ENCODE data around the gene DDX51.

Gene DDX51

GRCh38 chr12:132131952-132132351 is 12.2 kb downstream of the DDX51 start:
- peaks cover 2% of the 10 kb centered on the region for H3K9me3 ChIP-seq (ENCODE audit: insufficient read depth, low read depth, low read length)
- no peak overlapping the region for H3K4me3 ChIP-seq (ENCODE audit: low read depth, low read length)
- H2BK5ac ChIP-seq (ENCODE audit: low read depth, low read length, poor library complexity), result no peak overlapping the region
- H3K23ac ChIP-seq (ENCODE audit: low read length), result no peak overlapping the region
- no peak overlapping the region for H4K91ac ChIP-seq (ENCODE audit: low read depth, low read length)
- no peaks in the 10 kb centered on the region for H3K4me1 ChIP-seq (ENCODE audit: control insufficient read depth in 1 of 2, insufficient read depth in 2 of 2, low read length in 2 of 2)
- no peaks in the 10 kb centered on the region for H3K79me1 ChIP-seq (ENCODE audit: low read length)
- peaks cover 15 to 17% of the 10 kb centered on the region in 2 experiments for H3K36me3 ChIP-seq (ENCODE audit: control insufficient read depth in 1 of 2, insufficient read depth in 2 of 2, low read length in 2 of 2)
- H2BK12ac ChIP-seq (ENCODE audit: low read length), result no peak overlapping the region
- no peak overlapping the region for H3K18ac ChIP-seq (ENCODE audit: low read length)
- H3K4ac ChIP-seq (ENCODE audit: low read depth, low read length), result no peak overlapping the region
- H4K12ac ChIP-seq (ENCODE audit: low read depth, low read length), result no peak overlapping the region
- H2BK120ac ChIP-seq (ENCODE audit: insufficient read depth, low read length, poor library complexity), result no peak overlapping the region
- no peak overlapping the region for H3K4me2 ChIP-seq (ENCODE audit: low read length)
- no peaks in the 10 kb centered on the region for H3K27me3 ChIP-seq (ENCODE audit: insufficient read depth, low read length)
- WGBS (ENCODE audit: extremely low coverage, insufficient coverage, insufficient read length), result no CpG with 5 or more reads among the region's 14 CpGs
- H3K79me2 ChIP-seq (ENCODE audit: control insufficient read depth, insufficient read depth, low read length, poor library complexity), result no peaks in the 10 kb centered on the region
- H3K9ac ChIP-seq (ENCODE audit: low read length), result no peak overlapping the region
- no peak overlapping the region for H3K27ac ChIP-seq (ENCODE audit: low read depth, low read length)
- no peak overlapping the region for H3K14ac ChIP-seq (ENCODE audit: low read length)
- H2AFZ ChIP-seq (ENCODE audit: insufficient read depth, low read length, poor library complexity), result no peak overlapping the region
- H4K8ac ChIP-seq (ENCODE audit: low read depth, low read length), result no peak overlapping the region
- DNase-seq, result no peak
- no peak overlapping the region for H2AK5ac ChIP-seq (ENCODE audit: low read length)

- H3K4me3 ChIP-seq (ENCODE audit: low read depth, low read length), result no peak overlapping the region
- no peak overlapping the region for H4K8ac ChIP-seq (ENCODE audit: low read depth, low read length)
- H4K91ac ChIP-seq (ENCODE audit: low read depth, low read length), result no peak overlapping the region
- DNase-seq, result no peak
- no peak overlapping the region for H2BK5ac ChIP-seq (ENCODE audit: low read depth, low read length, poor library complexity)
- H3K23ac ChIP-seq (ENCODE audit: low read length), result no peak overlapping the region
- no peak overlapping the region for H3K4ac ChIP-seq (ENCODE audit: low read depth, low read length)
- H2BK12ac ChIP-seq (ENCODE audit: low read length), result no peak overlapping the region
- H3K18ac ChIP-seq (ENCODE audit: low read length), result no peak overlapping the region
- no CpG with 5 or more reads among the region's 14 CpGs for WGBS (ENCODE audit: extremely low coverage, insufficient coverage, insufficient read length)
- no peak overlapping the region for H3K4me2 ChIP-seq (ENCODE audit: low read length)
- H3K14ac ChIP-seq (ENCODE audit: low read length), result no peak overlapping the region
- H3K36me3 ChIP-seq (ENCODE audit: control insufficient read depth in 1 of 2, insufficient read depth in 2 of 2, low read length in 2 of 2), result peaks cover 21 to 24% of the 10 kb centered on the region in 2 experiments
- no peak overlapping the region for H3K27ac ChIP-seq (ENCODE audit: low read depth, low read length)
- no peak overlapping the region for H2AFZ ChIP-seq (ENCODE audit: insufficient read depth, low read length, poor library complexity)
- H3K79me2 ChIP-seq (ENCODE audit: control insufficient read depth, insufficient read depth, low read length, poor library complexity), result no peaks in the 10 kb centered on the region
- no peak overlapping the region for H2AK5ac ChIP-seq (ENCODE audit: low read length)
- no peaks in the 10 kb centered on the region for H3K4me1 ChIP-seq (ENCODE audit: control insufficient read depth in 1 of 2, insufficient read depth in 2 of 2, low read length in 2 of 2)
- no peak overlapping the region for H2BK120ac ChIP-seq (ENCODE audit: insufficient read depth, low read length, poor library complexity)
- no peak overlapping the region for H3K9ac ChIP-seq (ENCODE audit: low read length)
- H3K79me1 ChIP-seq (ENCODE audit: low read length), result no peaks in the 10 kb centered on the region
- peaks cover 4% of the 10 kb centered on the region for H3K9me3 ChIP-seq (ENCODE audit: insufficient read depth, low read depth, low read length)
- H4K12ac ChIP-seq (ENCODE audit: low read depth, low read length), result no peak overlapping the region
- no peaks in the 10 kb centered on the region for H3K27me3 ChIP-seq (ENCODE audit: insufficient read depth, low read length)
Measured at GRCh38 chr12:132131229-132131628, 12.9 kb downstream of the DDX51 start.

- WGBS (ENCODE audit: extremely low coverage, insufficient coverage, insufficient read length), result no CpG with 5 or more reads among the region's 14 CpGs
Measured at GRCh38 chr12:132130690-132131089, 13.4 kb downstream of the DDX51 start.

GRCh38 chr12:132129007-132129406 is 15.1 kb downstream of the DDX51 start:
- H4K12ac ChIP-seq (ENCODE audit: low read depth, low read length), result no peak overlapping the region
- H3K4me1 ChIP-seq (ENCODE audit: control insufficient read depth in 1 of 2, insufficient read depth in 2 of 2, low read length in 2 of 2), result no peaks in the 10 kb centered on the region
- peaks cover 38 to 41% of the 10 kb centered on the region in 2 experiments for H3K36me3 ChIP-seq (ENCODE audit: control insufficient read depth in 1 of 2, insufficient read depth in 2 of 2, low read length in 2 of 2)
- no peak overlapping the region for H4K91ac ChIP-seq (ENCODE audit: low read depth, low read length)
- H2BK12ac ChIP-seq (ENCODE audit: low read length), result no peak overlapping the region
- no peak overlapping the region for H2BK5ac ChIP-seq (ENCODE audit: low read depth, low read length, poor library complexity)
- H3K27ac ChIP-seq (ENCODE audit: low read depth, low read length), result no peak overlapping the region
- no peak overlapping the region for H3K4me3 ChIP-seq (ENCODE audit: low read depth, low read length)
- no peak overlapping the region for H2AFZ ChIP-seq (ENCODE audit: insufficient read depth, low read length, poor library complexity)
- no peaks in the 10 kb centered on the region for H3K79me2 ChIP-seq (ENCODE audit: control insufficient read depth, insufficient read depth, low read length, poor library complexity)
- H4K8ac ChIP-seq (ENCODE audit: low read depth, low read length), result no peak overlapping the region
- DNase-seq, result no peak
- H3K23ac ChIP-seq (ENCODE audit: low read length), result no peak overlapping the region
- no peaks in the 10 kb centered on the region for H3K27me3 ChIP-seq (ENCODE audit: insufficient read depth, low read length)
- peaks cover 6% of the 10 kb centered on the region for H3K9me3 ChIP-seq (ENCODE audit: insufficient read depth, low read depth, low read length)
- H3K79me1 ChIP-seq (ENCODE audit: low read length), result no peaks in the 10 kb centered on the region
- H2AK5ac ChIP-seq (ENCODE audit: low read length), result no peak overlapping the region
- no peak overlapping the region for H3K4me2 ChIP-seq (ENCODE audit: low read length)
- H3K4ac ChIP-seq (ENCODE audit: low read depth, low read length), result no peak overlapping the region
- no peak overlapping the region for H3K18ac ChIP-seq (ENCODE audit: low read length)
- H3K14ac ChIP-seq (ENCODE audit: low read length), result no peak overlapping the region
- no peak overlapping the region for H2BK120ac ChIP-seq (ENCODE audit: insufficient read depth, low read length, poor library complexity)
- H3K9ac ChIP-seq (ENCODE audit: low read length), result no peak overlapping the region
- no CpG with 5 or more reads among the region's 3 CpGs for WGBS (ENCODE audit: extremely low coverage, insufficient coverage, insufficient read length)

More at GRCh38 chr12:132130690-132131089, 13.4 kb downstream of the DDX51 start:
- no peak overlapping the region for H3K4ac ChIP-seq (ENCODE audit: low read depth, low read length)
- no peak overlapping the region for H4K12ac ChIP-seq (ENCODE audit: low read depth, low read length)
- no peak overlapping the region for H3K23ac ChIP-seq (ENCODE audit: low read length)
- H3K79me1 ChIP-seq (ENCODE audit: low read length), result no peaks in the 10 kb centered on the region
- no peak overlapping the region for H4K8ac ChIP-seq (ENCODE audit: low read depth, low read length)
- H3K27ac ChIP-seq (ENCODE audit: low read depth, low read length), result no peak overlapping the region
- H2BK120ac ChIP-seq (ENCODE audit: insufficient read depth, low read length, poor library complexity), result no peak overlapping the region
- H3K9me3 ChIP-seq (ENCODE audit: insufficient read depth, low read depth, low read length), result peaks cover 6% of the 10 kb centered on the region
- H2BK12ac ChIP-seq (ENCODE audit: low read length), result no peak overlapping the region
- no peak overlapping the region for H3K9ac ChIP-seq (ENCODE audit: low read length)
- no peak overlapping the region for H2AFZ ChIP-seq (ENCODE audit: insufficient read depth, low read length, poor library complexity)
- H3K27me3 ChIP-seq (ENCODE audit: insufficient read depth, low read length), result no peaks in the 10 kb centered on the region
- H3K4me2 ChIP-seq (ENCODE audit: low read length), result no peak overlapping the region
- no peak overlapping the region for H3K4me3 ChIP-seq (ENCODE audit: low read depth, low read length)
- no peaks in the 10 kb centered on the region for H3K79me2 ChIP-seq (ENCODE audit: control insufficient read depth, insufficient read depth, low read length, poor library complexity)
- no peak overlapping the region for H4K91ac ChIP-seq (ENCODE audit: low read depth, low read length)
- H2BK5ac ChIP-seq (ENCODE audit: low read depth, low read length, poor library complexity), result no peak overlapping the region
- no peaks in the 10 kb centered on the region for H3K4me1 ChIP-seq (ENCODE audit: control insufficient read depth in 1 of 2, insufficient read depth in 2 of 2, low read length in 2 of 2)
- no peak overlapping the region for H2AK5ac ChIP-seq (ENCODE audit: low read length)
- no peak overlapping the region for H3K18ac ChIP-seq (ENCODE audit: low read length)
- H3K36me3 ChIP-seq (ENCODE audit: control insufficient read depth in 1 of 2, insufficient read depth in 2 of 2, low read length in 2 of 2), result peaks cover 24 to 27% of the 10 kb centered on the region in 2 experiments
- DNase-seq, result no peak
- H3K14ac ChIP-seq (ENCODE audit: low read length), result no peak overlapping the region
